Large intestine (tissue), 3 donors: Measurements from ENCODE around the gene MFF. TPM values are rescaled to one million over a fixed set of nuclear protein-coding genes. Genes with fewer than 3 reads are reported as not detected.

Experiments
- DNase-seq, 2 donors: peaks; one replicate each; pipeline versions ENCODE4 v3.0.0 to v3.0.0-alpha.2; 2013
- H3K27ac ChIP-seq: one replicate; pipeline ENCODE4 v1.5.1; 2013; ENCODE audit warnings: low read length
- H3K27me3 ChIP-seq: 2 replicates; pipeline ENCODE4 v1.6.1; 2013; ENCODE audit warnings: low read length; ENCODE audit not compliant: control insufficient read depth, insufficient read depth
- H3K36me3 ChIP-seq: 2 replicates; pipeline ENCODE4 v1.6.1; 2013; ENCODE audit warnings: low read length; ENCODE audit not compliant: control insufficient read depth, insufficient read depth
- H3K4me1 ChIP-seq: one replicate; pipeline ENCODE4 v1.6.1; 2013; ENCODE audit warnings: low read length; ENCODE audit not compliant: control insufficient read depth, insufficient read depth
- H3K4me3 ChIP-seq: one replicate; pipeline ENCODE4 v1.5.1; 2013; ENCODE audit warnings: low read length
- H3K9me3 ChIP-seq: one replicate; pipeline ENCODE4 v1.6.1; 2013; ENCODE audit warnings: mild to moderate bottlenecking, low read depth, low read length, moderate library complexity; ENCODE audit not compliant: control insufficient read depth
- WGBS: methylation state at CpG from one replicate; pipeline ENCODE4 v1.1.5; 2013; ENCODE audit warnings: low lambda C conversion rate; ENCODE audit not compliant: insufficient coverage; 5-methylcytosine and 5-hydroxymethylcytosine counted together
- polyA plus RNA-seq: library from polyadenylated mRNA; unstranded; fragments of 120-200 nt; gene quantifications from one replicate; pipeline ENCODE4 v1.2.1, GENCODE V29; 2013

MFF gene
- polyA plus RNA-seq, 1 donor, result 87.3 TPM

GRCh38 chr2:227301523-227301922, 23.5 kb upstream of the MFF start:
- Histone ChIP-seq H3K9me3 (no peaks in the 10 kb centered on the region), H3K27me3 (no peaks in the 10 kb centered on the region), H3K27ac (no peak overlapping the region), H3K4me3 (no peak overlapping the region), H3K4me1 (no peaks in the 10 kb centered on the region), H3K36me3 (no peaks in the 10 kb centered on the region)
- DNase-seq, result no peak
- WGBS, result no CpG with 5 or more reads among the region's 1 CpG

GRCh38 chr2:227308784-227309183, 16.3 kb upstream of the MFF start:
- Histone ChIP-seq H3K36me3 (no peaks in the 10 kb centered on the region), H3K4me3 (no peak overlapping the region), H3K9me3 (no peaks in the 10 kb centered on the region), H3K27me3 (no peaks in the 10 kb centered on the region), H3K4me1 (no peaks in the 10 kb centered on the region), H3K27ac (no peak overlapping the region)
- WGBS, result 100% methylated on average over 1 of the region's 4 CpGs
- DNase-seq, result no peak

DNA sequence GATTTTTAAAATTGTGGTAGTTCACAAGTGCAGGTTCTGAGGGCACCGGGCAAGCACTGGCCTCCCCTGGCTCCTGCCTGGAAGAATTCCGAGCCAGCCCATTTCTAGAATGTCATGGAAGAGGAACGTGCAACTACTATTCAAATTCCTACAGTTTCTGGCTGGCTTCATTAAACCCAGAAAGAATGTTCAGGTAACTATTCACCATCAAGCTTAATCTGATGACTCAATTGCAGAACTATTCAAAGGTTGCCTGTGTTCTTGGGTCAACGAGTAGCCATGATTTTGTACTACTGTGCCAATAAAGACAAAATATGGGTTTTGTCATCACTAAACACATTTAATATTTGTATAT, 14.3 kb upstream of the MFF start:
- Histone ChIP-seq H3K4me1 (no peaks in the 10 kb centered on the region), H3K27ac (no peak overlapping the region), H3K36me3 (no peaks in the 10 kb centered on the region), H3K27me3 (no peaks in the 10 kb centered on the region), H3K4me3 (no peak overlapping the region), H3K9me3 (no peaks in the 10 kb centered on the region)
- no peak for DNase-seq
- no CpG with 5 or more reads among the region's 4 CpGs for WGBS

DNA sequence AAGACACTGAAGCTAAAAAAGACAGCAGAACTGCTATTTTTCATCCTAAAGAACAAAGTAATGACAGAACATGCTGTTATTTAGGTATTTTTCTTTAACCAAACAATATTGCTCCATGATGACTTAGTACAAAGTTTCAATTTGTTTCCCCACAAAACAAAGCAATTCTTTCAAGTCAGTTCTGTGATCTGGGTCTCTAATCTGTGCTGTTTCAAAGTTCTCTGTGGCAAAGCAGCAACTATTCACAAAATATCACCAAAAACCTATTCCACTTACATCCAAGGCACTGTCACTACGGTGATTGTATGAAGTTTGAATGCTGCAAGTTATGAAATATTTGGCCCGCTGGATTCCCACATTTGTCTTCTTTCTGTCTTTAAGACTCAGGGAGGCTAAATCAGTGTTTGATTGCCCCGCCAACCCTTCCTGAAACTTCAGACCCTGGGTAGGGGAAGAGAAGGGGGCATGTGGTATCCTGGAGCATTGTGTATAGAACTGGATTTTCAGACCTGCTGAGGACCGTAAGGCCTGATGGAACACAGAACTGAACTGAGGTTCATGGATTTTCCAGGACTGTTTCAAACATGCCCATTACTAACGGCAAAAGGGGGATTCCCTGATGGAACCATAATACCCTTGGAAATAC, 13.1 kb upstream of the MFF start:
- Histone ChIP-seq H3K27ac (no peak overlapping the region), H3K9me3 (no peaks in the 10 kb centered on the region), H3K4me3 (no peak overlapping the region), H3K4me1 (no peaks in the 10 kb centered on the region), H3K27me3 (no peaks in the 10 kb centered on the region), H3K36me3 (no peaks in the 10 kb centered on the region)
- WGBS, result 100% methylated on average over 4 of the region's 5 CpGs
- DNase-seq, result no peak

- DNase-seq, result no peak
- Histone ChIP-seq H3K36me3 (no peaks in the 10 kb centered on the region), H3K27ac (no peak overlapping the region), H3K9me3 (no peaks in the 10 kb centered on the region), H3K4me3 (no peak overlapping the region), H3K4me1 (no peaks in the 10 kb centered on the region), H3K27me3 (no peaks in the 10 kb centered on the region)
- WGBS, result 100% methylated on average over 1 of the region's 2 CpGs
These were observed 12.5 kb upstream of the MFF start for GRCh38 chr2:227312579-227312978.

- H3K27me3 ChIP-seq, result no peaks in the 10 kb centered on the region
- no peaks in the 10 kb centered on the region for H3K9me3 ChIP-seq
- DNase-seq, result no peak
- no CpG with 5 or more reads among the region's 1 CpG for WGBS
- H3K4me3 ChIP-seq, result no peak overlapping the region
- no peak overlapping the region for H3K27ac ChIP-seq
- no peaks in the 10 kb centered on the region for H3K36me3 ChIP-seq
- no peaks in the 10 kb centered on the region for H3K4me1 ChIP-seq
These were observed 11.7 kb upstream of the MFF start for GRCh38 chr2:227313310-227313709.

GRCh38 chr2:227317834-227318233, 7.2 kb upstream of the MFF start:
- Histone ChIP-seq H3K27ac (no peak overlapping the region), H3K36me3 (no peaks in the 10 kb centered on the region), H3K4me1 (no peaks in the 10 kb centered on the region), H3K4me3 (no peak overlapping the region), H3K27me3 (no peaks in the 10 kb centered on the region), H3K9me3 (peaks cover 7% of the 10 kb centered on the region)
- no CpG with 5 or more reads among the region's 2 CpGs for WGBS
- DNase-seq, result no peak

- DNase-seq, result no peak
- H3K4me3 ChIP-seq, result no peak overlapping the region
- no peaks in the 10 kb centered on the region for H3K4me1 ChIP-seq
- peaks cover 7% of the 10 kb centered on the region for H3K9me3 ChIP-seq
- WGBS, result no CpG with 5 or more reads among the region's 33 CpGs
- H3K27ac ChIP-seq, result no peak overlapping the region
- H3K27me3 ChIP-seq, result no peaks in the 10 kb centered on the region
- H3K36me3 ChIP-seq, result no peaks in the 10 kb centered on the region
These were observed 4.6 kb upstream of the MFF start for GRCh38 chr2:227320305-227321094.

DNA sequence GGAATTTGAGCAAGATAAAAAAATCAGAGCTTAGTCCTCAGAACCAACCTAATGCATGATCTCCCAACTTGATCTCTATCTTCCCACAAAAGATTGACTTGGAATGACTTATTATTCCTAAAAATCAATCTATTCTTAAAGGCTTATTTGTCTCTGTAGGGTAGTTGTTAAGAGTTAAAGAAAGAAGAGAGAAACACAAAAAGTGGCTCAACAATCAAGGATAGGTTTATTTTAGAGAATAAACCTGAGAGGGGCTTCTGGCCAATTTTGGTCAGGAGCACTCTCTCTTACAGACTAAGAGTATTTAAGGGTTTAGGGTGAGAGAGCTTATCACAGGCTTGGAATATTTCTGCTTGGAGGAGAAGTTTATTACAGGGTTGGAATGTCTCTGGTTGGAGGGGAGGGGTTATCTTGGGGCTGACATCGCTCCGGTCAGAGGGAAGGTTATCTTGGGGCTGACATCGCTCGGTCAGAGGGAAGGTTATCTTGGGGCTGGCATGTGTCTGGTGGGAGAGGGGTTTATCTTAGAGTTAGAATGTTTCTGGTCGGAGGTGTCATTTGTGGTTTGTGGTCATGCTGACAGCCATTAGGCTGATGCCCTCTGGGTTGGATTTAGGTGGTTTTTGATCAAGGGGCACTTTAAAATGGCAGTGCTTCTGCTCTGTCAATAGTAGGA, 2.4 kb upstream of the MFF start:
- Histone ChIP-seq H3K4me1 (no peaks in the 10 kb centered on the region), H3K36me3 (no peaks in the 10 kb centered on the region), H3K27ac (no peak overlapping the region), H3K27me3 (no peaks in the 10 kb centered on the region), H3K4me3 (no peak overlapping the region), H3K9me3 (peaks cover 7% of the 10 kb centered on the region)
- DNase-seq, result no peak
- no CpG with 5 or more reads among the region's 5 CpGs for WGBS

DNA sequence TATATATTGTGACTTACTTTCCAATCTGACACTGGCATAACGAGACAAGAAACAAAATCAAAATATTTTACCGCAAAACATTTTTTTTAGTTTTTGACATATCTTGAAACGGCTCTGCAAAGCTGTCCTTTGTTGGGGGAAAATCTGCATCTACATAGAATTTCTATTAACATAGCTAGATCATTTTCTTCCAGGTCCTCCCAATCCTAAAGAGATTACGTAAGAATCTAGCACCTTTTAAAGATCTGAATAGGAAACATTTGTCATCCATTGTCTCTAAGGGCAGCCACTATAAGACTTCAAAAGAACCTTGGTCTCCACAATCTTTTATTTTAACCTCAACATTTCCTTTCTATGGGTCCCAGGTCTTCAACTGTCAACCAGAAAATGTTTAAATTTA, 1.2 kb upstream of the MFF start:
- Histone ChIP-seq H3K36me3 (no peaks in the 10 kb centered on the region), H3K9me3 (peaks cover 7% of the 10 kb centered on the region), H3K4me3 (no peak overlapping the region), H3K27ac (no peak overlapping the region), H3K4me1 (no peaks in the 10 kb centered on the region), H3K27me3 (no peaks in the 10 kb centered on the region)
- 100% methylated on average over 1 of the region's 4 CpGs for WGBS
- DNase-seq, result no peak
